CD14-positive monocyte (primary cell): ENCODE data around the gene VGLL3. TPM values are rescaled to one million over a fixed set of nuclear protein-coding genes. Genes with fewer than 3 reads are reported as not detected.

Source experiments
- DNase-seq, 3 donors: peaks; one replicate each; pipeline ENCODE4 v3.0.0-alpha.2; 2011 to 2022
- H2AFZ ChIP-seq: 2 replicates; pipeline ENCODE4 v1.6.0; 2012; ENCODE audit warnings: mild to moderate bottlenecking, low read depth, low read length, inconsistent platforms; ENCODE audit not compliant: insufficient read depth, poor library complexity, severe bottlenecking
- H3K27ac ChIP-seq, 2 donors: 1 replicate in 1 of 2; 2 replicates in 1 of 2; pipeline ENCODE4 v1.5.1; 2012 to 2013; ENCODE audit warnings: low read length in 2 of 2, control low read depth in 1 of 2, inconsistent platforms in 1 of 2, low read depth in 1 of 2, mild to moderate bottlenecking in 1 of 2
- H3K27me3 ChIP-seq, 2 donors: one replicate each; pipeline versions ENCODE4 v1.6.0 to v1.6.1; 2011 to 2013; ENCODE audit warnings: low read length in 2 of 2; ENCODE audit not compliant: control insufficient read depth in 2 of 2, insufficient read depth in 2 of 2
- H3K36me3 ChIP-seq, 2 donors: replicated peaks in 1 of 2; 1 replicate in 1 of 2; 2 replicates in 1 of 2; pipeline versions ENCODE4 v1.5.1 to v1.6.1; 2012 to 2013; ENCODE audit warnings: low read length in 2 of 2, control low read depth in 1 of 2, inconsistent platforms in 1 of 2, mild to moderate bottlenecking in 1 of 2; ENCODE audit not compliant: insufficient read depth in 2 of 2, control insufficient read depth in 1 of 2
- H3K4me1 ChIP-seq, 2 donors: 1 replicate in 1 of 2; 2 replicates in 1 of 2; pipeline versions ENCODE4 v1.5.1 to v1.6.1; 2012 to 2013; ENCODE audit warnings: low read length in 2 of 2, control low read depth in 1 of 2, inconsistent platforms in 1 of 2, mild to moderate bottlenecking in 1 of 2, moderate library complexity in 1 of 2; ENCODE audit not compliant: insufficient read depth in 2 of 2, control insufficient read depth in 1 of 2
- H3K4me2 ChIP-seq: replicated peaks from 2 replicates; pipeline ENCODE3; 2012; ENCODE audit warnings: low read length, moderate library complexity, mild to moderate bottlenecking; ENCODE audit not compliant: poor library complexity, severe bottlenecking; ENCODE audit errors: extremely low read depth
- H3K4me3 ChIP-seq, 3 experiments: fragments of 200-600 bp in 1 of 3; sonication (generic) in 1 of 3; replicated peaks in 1 of 3; 1 replicate in 2 of 3; 2 replicates in 1 of 3; pipeline ENCODE4 v1.5.1; 2011 to 2013; ENCODE audit warnings: low read length in 3 of 3, mild to moderate bottlenecking in 3 of 3, control low read depth in 2 of 3, low read depth in 2 of 3, inconsistent platforms in 1 of 3, moderate library complexity in 1 of 3
- H3K79me2 ChIP-seq: 2 replicates; pipeline ENCODE4 v1.6.0; 2012; ENCODE audit warnings: mild to moderate bottlenecking, control low read depth, inconsistent platforms, low read length, moderate library complexity; ENCODE audit not compliant: insufficient read depth
- H3K9ac ChIP-seq: 2 replicates; pipeline ENCODE4 v1.6.0; 2017; ENCODE audit warnings: low read length, mild to moderate bottlenecking; ENCODE audit not compliant: insufficient read depth, poor library complexity, severe bottlenecking
- H3K9me3 ChIP-seq, 2 donors: replicated peaks in 1 of 2; 1 replicate in 1 of 2; 2 replicates in 1 of 2; pipeline versions ENCODE4 v1.5.1 to v1.6.1; 2012 to 2013; ENCODE audit warnings: low read length in 2 of 2, control low read depth in 1 of 2; ENCODE audit not compliant: control insufficient read depth in 1 of 2, insufficient read depth in 1 of 2
- H4K20me1 ChIP-seq: 2 replicates; pipeline ENCODE4 v1.6.0; 2012; ENCODE audit warnings: mild to moderate bottlenecking, low read length, control low read depth, moderate library complexity; ENCODE audit not compliant: insufficient read depth
- H3K27ac Mint-ChIP-seq, 7 donors: one replicate each; pipeline ENCODE4 v1.8.0; 2020; ENCODE audit warnings: mild to moderate bottlenecking in 7 of 7, mixed read lengths in 7 of 7, moderate library complexity in 6 of 7, inconsistent platforms in 2 of 7
- H3K27me3 Mint-ChIP-seq, 3 donors: one replicate each; pipeline ENCODE4 v1.8.0; 2021 to 2022; ENCODE audit warnings: low read depth in 3 of 3, mild to moderate bottlenecking in 3 of 3, mixed read lengths in 3 of 3, moderate library complexity in 3 of 3, inconsistent platforms in 1 of 3
- H3K36me3 Mint-ChIP-seq, 2 donors: one replicate each; pipeline ENCODE4 v1.8.0; 2020; ENCODE audit warnings: mixed read lengths in 2 of 2, inconsistent platforms in 1 of 2, mild to moderate bottlenecking in 1 of 2
- H3K4me1 Mint-ChIP-seq: one replicate; pipeline ENCODE4 v1.8.0; 2020; ENCODE audit warnings: mild to moderate bottlenecking, mixed read lengths
- H3K4me3 Mint-ChIP-seq, 2 donors: one replicate each; pipeline ENCODE4 v1.8.0; 2020; ENCODE audit warnings: mild to moderate bottlenecking in 2 of 2, mixed read lengths in 2 of 2, moderate library complexity in 1 of 2
- H3K9me3 Mint-ChIP-seq, 7 donors: one replicate each; pipeline ENCODE4 v1.8.0; 2020 to 2022; ENCODE audit warnings: mixed read lengths in 7 of 7, mild to moderate bottlenecking in 6 of 7, moderate library complexity in 6 of 7, inconsistent platforms in 2 of 7
- whole genome bisulfite sequencing: methylation state at CpG from one replicate; pipeline ENCODE4 v1.1.5; 2013; ENCODE audit warnings: missing lambda C conversion rate; ENCODE audit not compliant: insufficient coverage; 5-methylcytosine and 5-hydroxymethylcytosine counted together
- intact Hi-C, 2 donors: fragments of 100-400 bp; cut with micrococcal nuclease; formaldehyde crosslinking; loops; one replicate each; pipeline versions ENCODE4 v1.15.0 to v1.15.1; 2023
- polyA plus RNA-seq, 3 donors: library from polyadenylated mRNA; depleted of rRNA in 1 of 3; unstranded in 2 of 3; stranded (reverse) in 1 of 3; fragments of 300-500 nt in 2 of 3; fragments of >200 nt in 1 of 3; fragmentation: Illumina TruSeq in 2 of 3; gene quantifications; 1 replicate in 2 of 3; 2 replicates in 1 of 3; pipeline ENCODE4 v1.2.3, GENCODE V29; 2012 to 2021
- TF ChIP-seq, protein P1 (sequence below): fragments of 200-600 bp; IDR thresholded peaks from one replicate; pipeline ENCODE4 v1.8.0; 2022; ENCODE audit warnings: antibody characterized with exemption, mild to moderate bottlenecking

The VGLL3 gene
- polyA plus RNA-seq, 3 donors, result not detected

DNA sequence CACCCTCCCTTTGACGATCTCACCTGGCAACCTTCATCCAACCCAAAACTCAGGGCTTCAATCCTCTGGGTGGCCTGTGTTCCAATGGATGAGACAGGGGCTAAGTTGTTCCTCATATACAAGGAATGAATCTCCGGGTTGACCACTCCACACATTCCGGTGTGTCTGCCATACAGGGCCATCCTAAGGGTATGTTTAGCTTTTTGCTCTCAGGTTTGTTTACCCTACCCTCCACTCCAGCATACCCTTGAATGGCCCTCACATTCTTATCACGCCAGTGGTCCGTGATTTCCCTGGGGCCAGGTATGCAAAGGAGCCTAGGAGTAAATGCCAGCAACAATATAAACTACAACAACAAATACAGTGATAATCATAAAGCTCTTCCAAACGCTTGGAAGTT lies 45.7 kb upstream of the VGLL3 start:
- no peaks in the 10 kb centered on the region for H3K27me3 ChIP-seq
- TF ChIP-seq, protein P1, sequence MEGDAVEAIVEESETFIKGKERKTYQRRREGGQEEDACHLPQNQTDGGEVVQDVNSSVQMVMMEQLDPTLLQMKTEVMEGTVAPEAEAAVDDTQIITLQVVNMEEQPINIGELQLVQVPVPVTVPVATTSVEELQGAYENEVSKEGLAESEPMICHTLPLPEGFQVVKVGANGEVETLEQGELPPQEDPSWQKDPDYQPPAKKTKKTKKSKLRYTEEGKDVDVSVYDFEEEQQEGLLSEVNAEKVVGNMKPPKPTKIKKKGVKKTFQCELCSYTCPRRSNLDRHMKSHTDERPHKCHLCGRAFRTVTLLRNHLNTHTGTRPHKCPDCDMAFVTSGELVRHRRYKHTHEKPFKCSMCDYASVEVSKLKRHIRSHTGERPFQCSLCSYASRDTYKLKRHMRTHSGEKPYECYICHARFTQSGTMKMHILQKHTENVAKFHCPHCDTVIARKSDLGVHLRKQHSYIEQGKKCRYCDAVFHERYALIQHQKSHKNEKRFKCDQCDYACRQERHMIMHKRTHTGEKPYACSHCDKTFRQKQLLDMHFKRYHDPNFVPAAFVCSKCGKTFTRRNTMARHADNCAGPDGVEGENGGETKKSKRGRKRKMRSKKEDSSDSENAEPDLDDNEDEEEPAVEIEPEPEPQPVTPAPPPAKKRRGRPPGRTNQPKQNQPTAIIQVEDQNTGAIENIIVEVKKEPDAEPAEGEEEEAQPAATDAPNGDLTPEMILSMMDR, result no peak
- no peaks in the 10 kb centered on the region for H3K36me3 Mint-ChIP-seq
- no peak overlapping the region for H3K4me2 ChIP-seq
- no peaks in the 10 kb centered on the region for H3K36me3 ChIP-seq
- peaks cover 0 to 17% of the 10 kb centered on the region in 2 donors for H3K9me3 ChIP-seq
- no peak for DNase-seq
- no peak overlapping the region for H3K9ac ChIP-seq
- WGBS, result 83% methylated on average over 1 of the region's 6 CpGs
- H3K4me1 Mint-ChIP-seq, result no peaks in the 10 kb centered on the region
- peaks cover 0 to 8% (median 2%) of the 10 kb centered on the region in 7 donors for H3K9me3 Mint-ChIP-seq
- H3K4me1 ChIP-seq, result no peaks in the 10 kb centered on the region
- H3K79me2 ChIP-seq, result no peaks in the 10 kb centered on the region
- no peak overlapping the region for H3K4me3 ChIP-seq
- H3K27ac ChIP-seq, result no peak overlapping the region
- no peaks in the 10 kb centered on the region for H4K20me1 ChIP-seq
- no peak overlapping the region for H3K27ac Mint-ChIP-seq
- no peak overlapping the region for H3K4me3 Mint-ChIP-seq
- intact Hi-C loops, result no loop called here
- peaks cover 0 to 6% (median 0%) of the 10 kb centered on the region in 3 donors for H3K27me3 Mint-ChIP-seq
- H2AFZ ChIP-seq, result no peak overlapping the region

- WGBS, result 90% methylated on average over 3 of the region's 3 CpGs
- TF ChIP-seq, protein P1, result no peak
- Mint-ChIP-seq H3K4me3 (no peak overlapping the region), H3K36me3 (no peaks in the 10 kb centered on the region), H3K4me1 (no peaks in the 10 kb centered on the region), H3K27ac (no peak overlapping the region), H3K9me3 (peaks cover 0 to 8% (median 2%) of the 10 kb centered on the region in 7 donors), H3K27me3 (peaks cover 0 to 6% (median 0%) of the 10 kb centered on the region in 3 donors)
- H3K79me2 ChIP-seq, result no peaks in the 10 kb centered on the region
- H2AFZ ChIP-seq, result no peak overlapping the region
- H3K27me3 ChIP-seq, result no peaks in the 10 kb centered on the region
- no peaks in the 10 kb centered on the region for H3K36me3 ChIP-seq
- intact Hi-C loops, result no loop called here
- peaks cover 0 to 17% of the 10 kb centered on the region in 2 donors for H3K9me3 ChIP-seq
- DNase-seq, result no peak
- no peaks in the 10 kb centered on the region for H4K20me1 ChIP-seq
- no peaks in the 10 kb centered on the region for H3K4me1 ChIP-seq
- no peak overlapping the region for H3K4me2 ChIP-seq
- H3K4me3 ChIP-seq, result no peak overlapping the region
- no peak overlapping the region for H3K9ac ChIP-seq
- H3K27ac ChIP-seq, result no peak overlapping the region
Observed at GRCh38 chr3:87035339-87035738, 44.4 kb upstream of the VGLL3 start.
